Thyroid gland (tissue), 4 donors: Measurements from ENCODE around the gene ETV6. TPM values are rescaled to one million over a fixed set of nuclear protein-coding genes. Genes with fewer than 3 reads are reported as not detected.

Experiments used
- DNase-seq, 2 donors: peaks; one replicate each; pipeline ENCODE4 v3.0.0-alpha.2; 2019
- H3K27ac ChIP-seq, 3 donors: fragments of 200-600 bp; sonication (generic); 1 replicate in 2 of 3; 2 replicates in 1 of 3; pipeline ENCODE4 v1.5.1; 2016 to 2019; ENCODE audit warnings: mild to moderate bottlenecking in 1 of 3, moderate library complexity in 1 of 3
- H3K27me3 ChIP-seq: fragments of 200-600 bp; sonication (generic); one replicate; pipeline ENCODE4 v1.5.1; 2019
- H3K36me3 ChIP-seq, 2 donors: fragments of 200-600 bp; sonication (generic); one replicate each; pipeline ENCODE4 v1.5.1; 2016 to 2019
- H3K4me1 ChIP-seq, 2 donors: fragments of 200-600 bp; sonication (generic); one replicate each; pipeline ENCODE4 v1.5.1; 2017 to 2019
- H3K4me3 ChIP-seq, 3 donors: fragments of 200-600 bp; sonication (generic); replicated peaks in 1 of 3; 1 replicate in 2 of 3; 2 replicates in 1 of 3; pipeline ENCODE4 v1.5.1; 2016; ENCODE audit warnings: mild to moderate bottlenecking in 1 of 3
- H3K9me3 ChIP-seq: fragments of 200-600 bp; sonication (generic); one replicate; pipeline ENCODE4 v1.5.1; 2017
- POLR2A ChIP-seq, 2 donors: fragments of 450-650 bp; IDR thresholded peaks; one replicate each; pipeline ENCODE4 v1.6.1; 2017; ENCODE audit warnings: antibody characterized with exemption in 2 of 2, mild to moderate bottlenecking in 2 of 2, moderate library complexity in 1 of 2
- WGBS, 2 donors: methylation state at CpG; one replicate each; pipeline ENCODE4 v1.1.5; 2017; 5-methylcytosine and 5-hydroxymethylcytosine counted together
- intact Hi-C: fragments of 100-400 bp; cut with DNase I; formaldehyde crosslinking; loops from one replicate; pipeline ENCODE4 v1.15.1; 2023
- total RNA-seq, 4 donors: library from RNA; depleted of rRNA; stranded (reverse); fragments of >200 nt; gene quantifications; one replicate each; pipeline ENCODE4 v1.2.3, GENCODE V29; 2016
- TF ChIP-seq, protein P1 (sequence below), 6 experiments: fragments of 200-600 bp in 3 of 6; fragments of 450-650 bp in 3 of 6; sonication (generic) in 3 of 6; IDR thresholded peaks; one replicate each; pipeline ENCODE4 v1.5.1; 2016 to 2019; ENCODE audit warnings: antibody characterized with exemption in 6 of 6, mild to moderate bottlenecking in 2 of 6, inconsistent platforms in 1 of 6, moderate library complexity in 1 of 6

ETV6 gene
- total RNA-seq, 4 donors from 2014 or later: 16.6 to 35.6 (median 17.2) TPM

DNA sequence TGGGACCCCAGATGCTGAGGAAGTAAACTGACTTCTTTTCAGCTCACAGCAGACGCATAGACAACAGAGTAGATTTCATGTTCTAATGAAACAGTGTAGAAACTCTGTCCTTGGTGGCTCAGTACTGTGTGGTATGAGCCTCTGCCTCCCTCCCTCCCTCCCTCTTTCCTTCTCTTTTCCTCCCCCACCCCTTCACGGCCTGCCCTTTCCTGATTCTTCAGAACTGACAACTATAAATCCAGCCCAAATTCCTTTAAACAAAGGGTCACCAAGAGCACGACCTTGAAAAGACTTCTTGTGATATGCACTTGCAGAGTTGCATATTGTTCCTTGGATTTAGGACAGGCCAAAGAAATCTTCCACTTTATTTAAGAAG, 164.0 kb downstream of the ETV6 start:
- Histone ChIP-seq H3K27ac (peak overlapping the region in 2 of 3 donors; percentile 50 to 64), H3K4me1 (peaks cover 36 to 40% of the 10 kb centered on the region in 2 donors), H3K9me3 (no peaks in the 10 kb centered on the region), H3K36me3 (no peaks in the 10 kb centered on the region), H3K4me3 (no peak overlapping the region), H3K27me3 (no peaks in the 10 kb centered on the region)
- TF ChIP-seq POLR2A (IDR thresholded peaks at IDR 0.05): no peak
- TF ChIP-seq, protein P1, sequence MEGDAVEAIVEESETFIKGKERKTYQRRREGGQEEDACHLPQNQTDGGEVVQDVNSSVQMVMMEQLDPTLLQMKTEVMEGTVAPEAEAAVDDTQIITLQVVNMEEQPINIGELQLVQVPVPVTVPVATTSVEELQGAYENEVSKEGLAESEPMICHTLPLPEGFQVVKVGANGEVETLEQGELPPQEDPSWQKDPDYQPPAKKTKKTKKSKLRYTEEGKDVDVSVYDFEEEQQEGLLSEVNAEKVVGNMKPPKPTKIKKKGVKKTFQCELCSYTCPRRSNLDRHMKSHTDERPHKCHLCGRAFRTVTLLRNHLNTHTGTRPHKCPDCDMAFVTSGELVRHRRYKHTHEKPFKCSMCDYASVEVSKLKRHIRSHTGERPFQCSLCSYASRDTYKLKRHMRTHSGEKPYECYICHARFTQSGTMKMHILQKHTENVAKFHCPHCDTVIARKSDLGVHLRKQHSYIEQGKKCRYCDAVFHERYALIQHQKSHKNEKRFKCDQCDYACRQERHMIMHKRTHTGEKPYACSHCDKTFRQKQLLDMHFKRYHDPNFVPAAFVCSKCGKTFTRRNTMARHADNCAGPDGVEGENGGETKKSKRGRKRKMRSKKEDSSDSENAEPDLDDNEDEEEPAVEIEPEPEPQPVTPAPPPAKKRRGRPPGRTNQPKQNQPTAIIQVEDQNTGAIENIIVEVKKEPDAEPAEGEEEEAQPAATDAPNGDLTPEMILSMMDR (IDR thresholded peaks at IDR 0.05): no peak
- WGBS, 2 donors: 40 to 45% methylated on average over 3 of the region's 3 CpGs
- DNase-seq: no peak
- intact Hi-C loops: no loop called here

DNA sequence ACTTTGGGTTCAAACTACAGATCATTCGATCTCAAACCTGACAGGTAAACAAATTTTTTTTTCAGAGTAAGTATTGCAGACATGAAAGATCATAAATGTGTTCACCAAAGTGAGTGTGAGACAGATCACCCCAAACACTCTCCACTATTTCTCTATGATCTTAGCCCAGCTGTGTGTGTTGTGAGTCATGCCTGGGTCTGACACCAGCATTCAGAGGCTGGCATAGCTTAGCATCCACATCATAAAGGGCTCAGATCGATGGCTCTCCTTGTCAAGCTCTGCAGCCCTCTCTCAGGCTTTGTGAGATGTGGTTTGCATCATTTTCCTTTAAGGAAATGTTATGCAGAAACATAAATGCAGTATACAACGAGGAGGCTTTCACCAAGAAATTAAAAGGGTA, 164.9 kb downstream of the ETV6 start:
- no peaks in the 10 kb centered on the region for H3K36me3 ChIP-seq
- no peak for DNase-seq
- TF ChIP-seq POLR2A (IDR thresholded peaks at IDR 0.05): no peak
- TF ChIP-seq, protein P1 (IDR thresholded peaks at IDR 0.05): no peak
- intact Hi-C loops: no loop called here
- H3K27ac ChIP-seq: peak overlapping the region in 1 of 3 donors; percentile 50
- H3K4me1 ChIP-seq: peaks cover 36 to 40% of the 10 kb centered on the region in 2 donors
- no peaks in the 10 kb centered on the region for H3K27me3 ChIP-seq
- WGBS, 2 donors: 70 to 77% methylated on average over 3 of the region's 3 CpGs
- no peaks in the 10 kb centered on the region for H3K9me3 ChIP-seq
- no peak overlapping the region for H3K4me3 ChIP-seq

DNA sequence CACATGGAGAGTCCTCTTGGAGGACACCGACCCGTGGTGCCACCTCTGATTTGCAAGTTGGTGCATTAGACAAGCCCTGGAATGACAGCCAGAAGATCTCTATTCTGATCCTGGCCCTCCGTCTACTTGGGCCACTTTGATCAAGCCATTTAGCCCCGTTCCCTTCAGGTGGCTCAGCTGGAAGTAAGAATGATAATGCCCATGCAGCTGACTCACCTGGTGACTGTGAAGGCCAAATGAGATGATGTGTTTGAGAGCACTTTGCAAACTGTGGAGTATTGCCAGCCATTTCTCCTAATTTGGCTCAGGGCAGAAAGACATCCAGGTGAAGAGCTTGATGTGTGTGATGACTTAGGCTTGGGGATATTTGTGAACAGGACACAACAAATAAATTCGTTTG, 165.9 kb downstream of the ETV6 start:
- WGBS, 2 donors: 94 to 97% methylated on average over 5 of the region's 5 CpGs
- H3K4me1 ChIP-seq: peaks cover 34 to 40% of the 10 kb centered on the region in 2 donors

DNA sequence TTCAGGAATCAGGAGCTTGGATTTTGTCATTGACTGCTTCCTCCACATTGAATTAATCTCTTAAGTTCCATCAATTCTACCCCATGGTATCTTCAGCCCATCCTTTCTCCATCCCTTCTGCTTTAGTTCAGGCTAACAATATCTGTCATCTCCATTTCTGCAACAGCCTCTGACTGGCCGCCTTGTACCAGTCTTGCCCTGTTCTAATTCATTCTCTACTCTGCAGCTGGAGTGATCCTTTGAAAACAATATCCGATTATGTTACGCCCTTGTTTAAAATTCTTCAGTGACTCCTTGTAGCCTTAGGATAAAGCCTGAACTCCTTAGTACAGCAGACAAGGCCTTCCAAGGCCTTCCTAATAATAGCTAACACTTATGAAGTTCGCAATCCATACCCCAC, 170.2 kb downstream of the ETV6 start:
- no peak for TF ChIP-seq POLR2A (IDR thresholded peaks at IDR 0.05)
- Histone ChIP-seq H3K9me3 (no peaks in the 10 kb centered on the region), H3K4me3 (no peak overlapping the region), H3K4me1 (peaks cover 12 to 22% of the 10 kb centered on the region in 2 donors), H3K27me3 (no peaks in the 10 kb centered on the region), H3K36me3 (no peaks in the 10 kb centered on the region), H3K27ac (no peak overlapping the region)
- no peak for DNase-seq
- intact Hi-C loops: no loop called here
- 99% methylated on average over 4 of the region's 4 CpGs for WGBS, 2 donors

More for the DNA sequence above, 165.9 kb downstream of the ETV6 start:
- Histone ChIP-seq H3K36me3 (no peaks in the 10 kb centered on the region), H3K27ac (no peak overlapping the region), H3K4me3 (no peak overlapping the region), H3K27me3 (no peaks in the 10 kb centered on the region), H3K9me3 (no peaks in the 10 kb centered on the region)
- intact Hi-C loops: no loop called here
- no peak for TF ChIP-seq POLR2A (IDR thresholded peaks at IDR 0.05)
- TF ChIP-seq, protein P1 (IDR thresholded peaks at IDR 0.05): no peak
- no peak for DNase-seq

DNA sequence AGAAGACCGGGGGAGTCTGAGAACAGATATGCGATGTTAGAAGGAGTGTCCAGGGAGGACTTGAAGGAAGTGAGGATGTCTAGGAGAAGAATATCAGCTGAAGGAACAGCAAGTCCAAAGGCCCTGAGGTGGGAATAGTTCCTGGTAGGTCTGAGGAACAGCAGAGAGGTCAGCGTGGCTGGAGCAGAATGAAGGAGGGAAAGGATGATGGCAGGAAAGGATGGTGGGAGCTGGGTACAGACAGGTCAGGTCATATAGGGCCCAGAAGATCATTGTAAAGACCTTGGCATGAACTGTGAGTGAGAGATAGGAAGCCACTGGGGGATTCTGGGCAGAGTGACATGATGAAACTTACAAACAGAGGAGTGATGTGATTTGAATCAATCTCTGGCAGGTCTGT, 171.0 kb downstream of the ETV6 start:
- Histone ChIP-seq H3K4me1 (peaks cover 12 to 19% of the 10 kb centered on the region in 2 donors), H3K27ac (no peak overlapping the region), H3K4me3 (no peak overlapping the region), H3K36me3 (no peaks in the 10 kb centered on the region), H3K9me3 (no peaks in the 10 kb centered on the region), H3K27me3 (no peaks in the 10 kb centered on the region)
- intact Hi-C loops: no loop called here
- WGBS, 2 donors: 97% methylated on average over 3 of the region's 3 CpGs
- DNase-seq: no peak
- TF ChIP-seq POLR2A (IDR thresholded peaks at IDR 0.05): no peak
- TF ChIP-seq, protein P1 (IDR thresholded peaks at IDR 0.05): no peak
